ENCODE measurements around the gene COL5A2. TPM values are rescaled to one million over a fixed set of nuclear protein-coding genes. Genes with fewer than 3 reads are reported as not detected.

COL5A2 gene
- total and polyA plus RNA-seq, 10 of the 15 experiments (the other 5 are each of a cell fraction or from before 2014, with no cell fraction given), result 0.04 to 0.85 (median 0.39) TPM

- TF ChIP-seq NFYB (IDR thresholded peaks at IDR 0.05; ENCODE audit: insufficient read depth, low read depth, low read length), result no peak
- TF ChIP-seq CTCF (IDR thresholded peaks at IDR 0.05 in 2 of 3, conservative IDR thresholded peaks at IDR 0.05 in 1 of 3; ENCODE audit: control insufficient read depth in 2 of 3, extremely low read depth in 1 of 3, insufficient read depth in 1 of 3, low read depth in 3 of 3, low read length in 3 of 3), result no peak
- no peak for TF ChIP-seq CREB1 (IDR thresholded peaks at IDR 0.05; ENCODE audit: low read depth)
- TF ChIP-seq TCF12 (IDR thresholded peaks at IDR 0.05; ENCODE audit: low read depth, low read length), result no peak
- TF ChIP-seq ELK1 (IDR thresholded peaks at IDR 0.05; ENCODE audit: low read depth, low read length), result no peak
- TF ChIP-seq RB1 (IDR thresholded peaks at IDR 0.05; ENCODE audit: borderline replicate concordance), result no peak
These were observed 164.2 kb downstream of the COL5A2 start (continued) for GRCh38 chr2:189015359-189015758.

DNA sequence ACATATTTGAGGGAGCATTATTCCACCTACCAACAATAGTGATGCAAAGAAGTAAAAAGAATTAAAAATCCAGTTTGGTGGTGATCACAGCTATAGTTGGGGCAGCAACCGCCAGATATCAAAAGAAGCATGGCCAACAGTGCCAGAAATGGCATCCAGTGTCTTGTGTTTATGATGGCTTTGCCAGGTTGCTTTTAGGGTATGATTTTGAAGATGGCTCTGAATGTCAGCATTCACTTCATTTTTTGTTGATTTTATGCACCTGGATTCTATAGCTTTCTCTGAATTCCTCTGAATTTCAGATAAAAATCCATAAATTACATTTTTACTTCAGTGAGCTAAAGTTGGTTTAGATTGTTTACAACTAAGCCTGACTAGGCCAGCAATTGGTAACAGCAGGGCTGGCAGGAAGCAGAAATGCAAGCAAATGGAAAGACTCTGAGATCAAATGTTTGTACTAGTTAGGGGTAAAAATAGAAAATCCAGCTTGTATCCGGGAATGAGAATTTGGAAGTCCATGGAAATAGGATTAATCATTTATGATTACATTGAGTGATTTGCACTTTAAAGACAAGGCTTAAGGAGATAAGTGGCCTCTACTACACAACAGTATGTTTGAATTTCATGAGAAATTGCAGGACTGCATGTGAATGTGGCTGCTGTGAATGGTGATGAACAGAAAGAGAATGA lies 165.0 kb downstream of the COL5A2 start:
- ChIA-PET RAD21 (ENCODE audit: unreplicated experiment) (no interaction called here), CTCF (interaction anchor here (1.2 to 1.9 kb wide), 2 partner anchors 9 to 31 kb away, joined by 4 to 5 read pairs; no protein-coding TSS in a partner anchor), SMC1A (ENCODE audit: uncharacterized antibody, unreplicated experiment) (interaction anchor here (0.8 to 1.0 kb wide), 2 partner anchors 30 to 93 kb away, joined by 3 read pairs; no protein-coding TSS in a partner anchor), POLR2A (no interaction called here)
- Histone ChIP-seq H4K20me1 (ENCODE audit: control insufficient read depth, insufficient read depth) (no peaks in the 10 kb centered on the region), H3K4me3 (no peak overlapping the region), H3K4me2 (ENCODE audit: control insufficient read depth, insufficient read depth) (no peak overlapping the region), H2AFZ (ENCODE audit: control insufficient read depth, low read depth, low read length) (no peak overlapping the region), H3K4me1 (ENCODE audit: control insufficient read depth, insufficient read depth, low read length) (no peaks in the 10 kb centered on the region), H3K36me3 (ENCODE audit: control insufficient read depth in 2 of 2, insufficient read depth in 2 of 2, low read length in 1 of 2) (no peaks in the 10 kb centered on the region), H3K9me3 (replicated peaks; ENCODE audit: control insufficient read depth, insufficient read depth, low read length) (no peaks in the 10 kb centered on the region), H3K9ac (ENCODE audit: control insufficient read depth, insufficient read depth, low read length) (no peak overlapping the region), H3K79me2 (ENCODE audit: control insufficient read depth, insufficient read depth, low read length) (no peaks in the 10 kb centered on the region), H3K27me3 (replicated peaks in 1 of 2; ENCODE audit: control insufficient read depth in 2 of 2, insufficient read depth in 2 of 2, low read length in 1 of 2) (no peaks in the 10 kb centered on the region), H3K27ac (ENCODE audit: control insufficient read depth, insufficient read depth) (no peak overlapping the region)
- ATAC-seq, result no peak
- DNase-seq (ENCODE audit: low read depth, low spot score), result no peak
- intact Hi-C loops (cut with micrococcal nuclease; ENCODE audit: unreplicated experiment), result no loop called here
- WGBS (ENCODE audit: insufficient coverage, insufficient replicate concordance, low lambda C conversion rate, missing lambda C conversion rate), result 28% methylated on average over 2 of the region's 2 CpGs
- no peak for FAIRE-seq
- no TSS peak for BruUV-seq (replicated peaks)
- in situ Hi-C loops (cut with MboI), result no loop called here
- no peak for TF ChIP-seq NRF1 (conservative IDR thresholded peaks at IDR 0.05; ENCODE audit: low read depth, low read length)
- TF ChIP-seq SMAD1 (IDR thresholded peaks at IDR 0.05; ENCODE audit: low read depth, partially characterized antibody), result no peak
- TF ChIP-seq, protein P1, sequence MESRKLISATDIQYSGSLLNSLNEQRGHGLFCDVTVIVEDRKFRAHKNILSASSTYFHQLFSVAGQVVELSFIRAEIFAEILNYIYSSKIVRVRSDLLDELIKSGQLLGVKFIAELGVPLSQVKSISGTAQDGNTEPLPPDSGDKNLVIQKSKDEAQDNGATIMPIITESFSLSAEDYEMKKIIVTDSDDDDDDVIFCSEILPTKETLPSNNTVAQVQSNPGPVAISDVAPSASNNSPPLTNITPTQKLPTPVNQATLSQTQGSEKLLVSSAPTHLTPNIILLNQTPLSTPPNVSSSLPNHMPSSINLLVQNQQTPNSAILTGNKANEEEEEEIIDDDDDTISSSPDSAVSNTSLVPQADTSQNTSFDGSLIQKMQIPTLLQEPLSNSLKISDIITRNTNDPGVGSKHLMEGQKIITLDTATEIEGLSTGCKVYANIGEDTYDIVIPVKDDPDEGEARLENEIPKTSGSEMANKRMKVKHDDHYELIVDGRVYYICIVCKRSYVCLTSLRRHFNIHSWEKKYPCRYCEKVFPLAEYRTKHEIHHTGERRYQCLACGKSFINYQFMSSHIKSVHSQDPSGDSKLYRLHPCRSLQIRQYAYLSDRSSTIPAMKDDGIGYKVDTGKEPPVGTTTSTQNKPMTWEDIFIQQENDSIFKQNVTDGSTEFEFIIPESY (IDR thresholded peaks at IDR 0.05), result no peak
- no peak for TF ChIP-seq KAT2A (conservative IDR thresholded peaks at IDR 0.05; ENCODE audit: control insufficient read depth, low read depth, low read length)
- TF ChIP-seq NFYB (IDR thresholded peaks at IDR 0.05; ENCODE audit: insufficient read depth, low read depth, low read length), result no peak
- TF ChIP-seq, protein P2, sequence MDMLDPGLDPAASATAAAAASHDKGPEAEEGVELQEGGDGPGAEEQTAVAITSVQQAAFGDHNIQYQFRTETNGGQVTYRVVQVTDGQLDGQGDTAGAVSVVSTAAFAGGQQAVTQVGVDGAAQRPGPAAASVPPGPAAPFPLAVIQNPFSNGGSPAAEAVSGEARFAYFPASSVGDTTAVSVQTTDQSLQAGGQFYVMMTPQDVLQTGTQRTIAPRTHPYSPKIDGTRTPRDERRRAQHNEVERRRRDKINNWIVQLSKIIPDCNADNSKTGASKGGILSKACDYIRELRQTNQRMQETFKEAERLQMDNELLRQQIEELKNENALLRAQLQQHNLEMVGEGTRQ (IDR thresholded peaks at IDR 0.05; ENCODE audit: borderline replicate concordance, low read depth, low read length), result no peak
- TF ChIP-seq POLR2AphosphoS2 (IDR thresholded peaks at IDR 0.05; ENCODE audit: low read depth, low read length), result no peak
- TF ChIP-seq SUZ12 (IDR thresholded peaks at IDR 0.05; ENCODE audit: unreplicated experiment), result no peak
- no peak for TF ChIP-seq PKNOX1 (IDR thresholded peaks at IDR 0.05)

Data from GM12878 (cell line).